Right cardiac atrium (tissue), 5 donors: ENCODE measurements around the gene IGSF22. TPM values are rescaled to one million over a fixed set of nuclear protein-coding genes. Genes with fewer than 3 reads are reported as not detected.

Source experiments
- polyA plus RNA-seq: library from polyadenylated mRNA; stranded (reverse); fragments of 200-250 nt; gene quantifications from one replicate; pipeline ENCODE4 v1.2.3, GENCODE V29; 2013
- total RNA-seq, 4 donors: library from RNA; stranded (reverse); fragmentation: NEBNext Ultra II Directional; extraction: Animal tissue kit (Norgen Biotek cat#: 25700); gene quantifications; one replicate each; pipeline ENCODE4 v1.2.1, GENCODE V29; 2021
- donor health status: healthy with polysubstance abuse.
- donor health status: DM: no; HTN: yes; CAD: no.
- donor health status: DM: no; HTN: no; CAD: no.
- donor health status: DM: no; HTN: yes; CAD: no; lungs with severe emphysema.
- donor health status: DM: yes; HTN: yes; CAD: no.

The IGSF22 gene
- total and polyA plus RNA-seq, 5 donors, result 0.66 to 1.3 (median 1.1) TPM

Other genes starting within 250 kb of the IGSF22 start
- 10 to 100 TPM; 52.2 to 58.4 (median 56.0) TPM for gene TSG101, start 199.2 kb downstream of the IGSF22 start, total RNA-seq
- 55.2 TPM for gene TSG101, start 199.2 kb downstream of the IGSF22 start, polyA plus RNA-seq
- gene UEVLD, start 137.5 kb downstream of the IGSF22 start, total RNA-seq, result 10 to 100 TPM; 16.7 to 19.0 (median 17.4) TPM
- gene UEVLD, start 137.5 kb downstream of the IGSF22 start, polyA plus RNA-seq, result 7.0 TPM
- gene MISFA, start 126.4 kb downstream of the IGSF22 start, total RNA-seq, result 10 to 100 TPM in 2 of 4 donors, 1 to 10 TPM in 2; 8.2 to 16.4 (median 11.6) TPM
- 8.2 TPM for gene MISFA, start 126.4 kb downstream of the IGSF22 start, polyA plus RNA-seq
- gene SPTY2D1, start 91.8 kb downstream of the IGSF22 start, total RNA-seq, result 10 to 100 TPM; 10.1 to 13.5 (median 12.3) TPM
- 4.3 TPM for gene SPTY2D1, start 91.8 kb downstream of the IGSF22 start, polyA plus RNA-seq
- gene TMEM86A, start 27.4 kb downstream of the IGSF22 start, total RNA-seq, result 1 to 10 TPM; 4.6 to 6.8 (median 5.1) TPM
- 3.6 TPM for gene TMEM86A, start 27.4 kb downstream of the IGSF22 start, polyA plus RNA-seq
- gene PTPN5, start 65.6 kb upstream of the IGSF22 start, total RNA-seq, result 1 to 10 TPM in 2 of 4 donors, under 1 TPM in 1, not detected in 1; 0.74 to 1.9 (median 1.3) TPM
- gene PTPN5, start 65.6 kb upstream of the IGSF22 start, polyA plus RNA-seq, result 2.0 TPM
- not detected for gene MRGPRX1, start 213.2 kb upstream of the IGSF22 start, total RNA-seq
- not detected for gene MRGPRX1, start 213.2 kb upstream of the IGSF22 start, polyA plus RNA-seq